ENCODE data around the gene PHACTR3.

The PHACTR3 gene

DNA sequence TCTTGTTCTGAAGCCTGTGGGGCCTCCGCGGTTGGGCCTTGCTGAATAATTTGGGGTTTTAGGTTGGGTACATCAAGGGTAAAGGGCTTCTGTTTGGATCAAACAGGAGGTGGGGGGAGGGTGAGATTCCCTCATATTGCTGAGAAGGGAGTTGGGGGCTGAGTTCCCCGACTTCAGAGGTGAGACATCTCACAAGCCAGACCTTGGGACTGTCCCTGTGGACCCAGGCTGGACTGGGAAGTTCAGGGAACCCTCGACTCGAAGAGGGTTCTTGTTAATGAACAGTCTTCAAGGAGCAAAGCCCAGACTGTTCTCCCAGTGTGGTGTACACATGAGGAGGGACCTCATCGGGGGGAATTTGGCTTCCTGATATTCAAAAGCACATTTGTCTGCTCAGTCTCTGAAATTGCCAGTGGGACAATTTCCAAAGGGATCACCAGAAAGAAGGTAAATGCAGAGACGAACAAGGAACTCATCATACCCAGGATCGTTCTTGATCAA lies 210.6 kb downstream of the PHACTR3 start:
- no peak for DNase-seq (ENCODE audit: low read depth, low spot score)

DNA sequence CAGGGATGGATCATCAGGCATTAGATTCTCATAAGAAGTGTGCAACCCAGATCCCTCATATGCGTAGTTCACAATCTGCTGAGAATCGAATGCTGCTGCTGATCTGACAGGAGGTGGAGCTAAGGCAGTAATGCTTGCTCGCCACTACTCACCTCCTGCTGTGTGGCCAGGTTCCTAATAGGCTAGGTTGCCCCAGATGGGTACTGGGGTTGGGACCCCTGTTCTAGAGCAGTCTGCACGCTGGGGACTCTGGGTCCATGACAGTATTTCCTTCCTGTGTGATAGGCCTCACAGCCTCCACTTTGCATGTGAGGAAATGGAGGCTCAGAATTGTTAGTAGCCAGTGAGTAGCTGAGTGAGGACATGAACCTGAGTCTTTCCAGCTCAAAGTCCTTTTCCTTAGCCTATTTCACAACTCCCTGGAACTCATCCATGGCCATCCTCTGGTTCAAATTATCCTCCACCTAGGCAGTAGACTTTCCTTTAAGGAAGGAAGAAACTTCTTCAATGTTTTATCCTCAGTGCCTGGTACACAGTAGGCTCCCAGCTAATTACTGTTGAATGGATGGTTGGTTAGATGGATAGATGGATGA lies 211.9 kb downstream of the PHACTR3 start:
- no peak for DNase-seq (ENCODE audit: low read depth, low spot score)

DNA sequence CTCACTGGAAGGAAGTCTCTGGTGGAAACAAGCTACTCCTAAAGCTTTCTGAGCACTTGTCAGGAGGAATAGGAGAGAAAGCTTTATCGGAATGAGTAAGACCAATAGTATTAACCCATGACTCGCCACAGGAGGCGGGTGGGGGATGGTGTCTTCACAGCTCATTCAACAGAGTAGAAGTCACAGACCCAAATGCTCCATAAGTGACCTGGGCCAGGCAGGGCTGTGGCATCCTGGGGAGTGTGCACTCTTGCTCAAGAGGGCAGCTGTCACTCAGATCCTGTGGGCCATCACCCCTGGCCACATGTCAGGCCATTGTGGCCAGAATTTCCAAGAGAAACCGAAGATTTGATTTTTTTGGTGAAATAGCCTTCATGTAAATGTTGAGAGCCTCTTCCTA lies 213.1 kb downstream of the PHACTR3 start:
- DNase-seq (ENCODE audit: low read depth, low spot score): no peak

DNA sequence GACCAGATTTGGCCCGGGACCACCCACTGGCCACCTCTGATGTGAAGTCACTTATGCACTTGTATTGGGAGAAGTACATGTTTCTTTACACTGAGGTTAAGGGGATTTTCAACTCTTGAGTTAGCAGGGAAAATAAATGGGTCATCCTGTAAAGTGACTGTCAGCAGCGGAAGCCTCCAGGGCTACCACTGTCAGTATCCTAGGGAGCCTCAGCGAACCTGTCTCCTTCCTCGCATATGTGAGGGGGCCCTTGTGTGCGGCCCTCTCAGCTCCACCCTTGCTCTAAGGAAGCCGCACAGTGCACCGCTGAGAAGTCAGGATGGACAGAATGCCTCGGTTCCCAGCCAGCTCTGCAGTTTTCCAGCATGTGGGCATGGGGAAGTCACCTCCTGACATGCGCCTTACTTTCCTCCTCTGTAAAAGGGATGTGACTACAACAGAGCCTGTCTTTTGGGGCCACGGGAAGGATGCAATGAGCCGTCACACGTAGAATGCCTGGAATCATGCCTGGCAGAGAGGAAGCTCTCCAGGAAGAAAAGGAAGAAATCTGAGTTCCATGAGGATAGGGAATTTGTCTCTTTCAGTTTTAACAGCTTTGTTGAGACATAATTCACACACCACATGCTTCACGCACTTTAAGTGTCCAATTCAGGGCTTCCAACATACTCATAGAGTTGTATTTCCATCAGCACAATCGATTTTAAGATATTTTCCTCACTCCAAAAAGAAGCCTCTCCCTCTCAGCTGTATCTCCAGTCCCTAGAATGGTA lies 213.7 kb downstream of the PHACTR3 start:
- no peak for DNase-seq (ENCODE audit: low read depth, low spot score)

DNA sequence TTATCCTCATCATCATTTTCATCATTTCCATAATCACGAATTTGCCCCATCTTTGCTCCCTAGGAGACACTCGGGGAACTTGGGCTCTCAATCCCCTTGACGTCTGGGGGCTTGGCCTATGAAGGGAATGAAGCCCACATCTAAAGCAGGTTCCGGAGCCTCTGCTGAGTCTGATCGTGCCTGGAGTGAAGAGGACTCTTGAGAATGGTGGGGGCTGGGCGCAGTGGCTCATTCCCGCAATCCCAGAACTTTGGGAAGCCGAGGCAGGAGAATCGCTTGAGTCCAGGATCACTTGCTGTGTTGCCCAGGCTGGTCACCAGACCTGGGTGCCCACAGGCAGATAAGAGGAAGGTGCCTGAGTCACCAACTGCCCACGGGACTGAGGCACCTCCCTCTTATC lies 214.6 kb downstream of the PHACTR3 start:
- DNase-seq (ENCODE audit: low read depth, low spot score): no peak

DNA sequence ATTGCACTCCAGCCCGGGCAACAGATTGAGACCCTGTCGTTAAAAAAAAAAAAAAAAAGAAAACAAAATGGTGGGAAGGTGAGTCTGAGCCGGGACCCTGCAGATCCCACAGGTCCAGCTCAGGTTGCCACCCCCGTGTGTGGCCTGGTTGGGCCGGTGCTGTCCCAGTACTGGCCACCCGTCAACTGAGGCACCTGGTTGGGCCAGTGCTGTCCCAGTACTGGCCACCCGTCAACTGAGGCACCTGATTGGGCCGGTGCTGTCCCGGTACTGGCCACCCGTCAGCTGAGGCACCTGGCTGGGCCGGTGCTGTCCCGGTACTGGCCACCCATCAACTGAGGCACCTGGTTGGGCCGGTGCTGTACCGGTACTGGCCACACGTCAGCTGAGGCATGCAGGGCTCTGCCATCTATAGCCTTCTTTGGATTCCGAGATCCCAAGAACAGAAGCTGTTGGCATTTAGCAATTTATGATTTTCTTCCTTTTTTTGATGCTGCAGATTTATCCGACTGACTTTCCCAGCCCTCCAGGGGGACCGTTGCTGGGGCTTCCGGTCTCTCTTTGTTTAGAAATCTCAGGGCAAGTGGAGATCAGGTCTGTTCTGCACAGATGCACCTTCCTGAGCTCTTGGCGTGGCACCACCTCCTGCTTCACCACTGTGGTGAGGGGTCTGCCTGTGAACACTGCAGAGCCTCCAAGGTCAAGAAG lies 215.3 kb downstream of the PHACTR3 start:
- DNase-seq (ENCODE audit: low read depth, low spot score): no peak

DNA sequence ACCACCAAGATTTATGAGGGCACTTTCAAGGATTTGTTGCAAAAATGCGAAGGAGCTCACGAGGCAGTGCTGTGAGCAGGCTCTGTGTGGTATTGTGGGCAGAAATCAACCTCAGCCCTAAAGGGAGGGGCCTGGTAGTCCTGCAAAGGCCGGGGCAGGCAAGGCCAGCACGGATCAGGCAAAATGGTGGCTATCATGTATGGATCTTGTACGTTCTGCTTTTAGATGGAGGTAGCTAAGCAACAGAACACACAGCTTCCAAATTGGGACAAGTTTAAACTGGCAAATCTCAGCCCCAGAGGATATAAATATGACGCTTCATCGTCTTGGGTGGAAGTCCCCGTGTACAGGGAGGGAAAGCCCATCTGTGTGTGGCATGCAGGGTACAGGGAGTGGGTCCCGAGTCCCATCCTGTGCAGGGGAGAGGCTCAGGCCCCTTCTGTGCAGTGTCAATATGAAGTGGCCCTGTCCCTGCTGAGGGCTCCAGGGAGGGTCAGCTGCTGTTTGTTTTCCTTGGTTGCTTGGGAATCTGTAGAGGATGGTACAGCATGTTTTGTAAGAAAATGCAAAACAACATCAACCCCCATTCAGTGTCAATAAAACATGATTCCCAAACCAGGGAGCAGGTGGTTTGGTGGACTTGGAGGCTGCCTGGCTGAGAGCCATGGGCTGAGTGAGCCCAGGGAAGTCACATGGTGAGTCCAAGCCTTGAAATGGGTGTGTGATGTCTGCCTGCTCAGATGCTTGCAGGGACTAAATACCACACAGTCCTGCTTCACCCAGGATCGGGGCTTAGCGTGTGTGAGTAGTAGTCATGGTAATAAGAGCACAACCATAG lies 216.1 kb downstream of the PHACTR3 start:
- no peak for DNase-seq (ENCODE audit: low read depth, low spot score)

DNA sequence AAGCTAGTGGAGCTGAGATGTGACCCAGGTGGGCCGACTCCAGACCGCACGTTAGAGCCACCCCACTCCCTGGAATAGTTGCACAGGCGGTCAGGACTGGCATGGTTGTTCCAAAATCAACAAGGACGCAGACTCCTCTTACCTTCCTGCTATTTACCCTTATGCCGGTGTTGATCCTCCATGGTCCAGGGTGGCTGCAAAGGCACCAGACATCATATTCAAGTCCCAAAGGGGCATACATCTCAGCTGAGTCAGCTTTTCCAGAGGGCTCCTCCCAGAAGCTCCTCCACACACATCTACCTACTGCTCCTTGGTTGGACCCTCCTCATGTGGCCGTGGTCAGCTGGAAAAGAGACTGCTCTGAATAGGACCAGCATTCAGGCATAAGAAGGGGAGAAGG lies 216.9 kb downstream of the PHACTR3 start:
- DNase-seq (ENCODE audit: low read depth, low spot score): no peak

DNA sequence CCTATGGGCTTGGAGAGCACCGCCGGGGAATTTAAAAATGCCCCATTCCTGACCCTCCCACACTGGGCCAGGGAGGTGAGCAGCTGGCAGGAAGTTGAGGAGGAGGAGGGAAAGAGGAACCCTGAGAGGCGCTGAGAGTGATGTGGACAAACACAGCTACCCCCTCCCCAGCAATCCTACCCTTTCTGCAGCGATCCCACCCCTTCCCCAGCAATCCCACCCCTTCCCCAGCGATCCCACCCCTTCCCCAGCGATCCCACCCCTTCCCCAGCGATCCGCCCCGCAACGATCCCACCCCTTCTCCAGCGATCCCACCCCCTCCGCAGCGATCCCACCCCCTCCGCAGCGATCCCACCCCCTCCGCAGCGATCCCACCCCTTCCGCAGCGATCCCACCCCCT lies 217.4 kb downstream of the PHACTR3 start:
- no peak for DNase-seq (ENCODE audit: low read depth, low spot score)

DNA sequence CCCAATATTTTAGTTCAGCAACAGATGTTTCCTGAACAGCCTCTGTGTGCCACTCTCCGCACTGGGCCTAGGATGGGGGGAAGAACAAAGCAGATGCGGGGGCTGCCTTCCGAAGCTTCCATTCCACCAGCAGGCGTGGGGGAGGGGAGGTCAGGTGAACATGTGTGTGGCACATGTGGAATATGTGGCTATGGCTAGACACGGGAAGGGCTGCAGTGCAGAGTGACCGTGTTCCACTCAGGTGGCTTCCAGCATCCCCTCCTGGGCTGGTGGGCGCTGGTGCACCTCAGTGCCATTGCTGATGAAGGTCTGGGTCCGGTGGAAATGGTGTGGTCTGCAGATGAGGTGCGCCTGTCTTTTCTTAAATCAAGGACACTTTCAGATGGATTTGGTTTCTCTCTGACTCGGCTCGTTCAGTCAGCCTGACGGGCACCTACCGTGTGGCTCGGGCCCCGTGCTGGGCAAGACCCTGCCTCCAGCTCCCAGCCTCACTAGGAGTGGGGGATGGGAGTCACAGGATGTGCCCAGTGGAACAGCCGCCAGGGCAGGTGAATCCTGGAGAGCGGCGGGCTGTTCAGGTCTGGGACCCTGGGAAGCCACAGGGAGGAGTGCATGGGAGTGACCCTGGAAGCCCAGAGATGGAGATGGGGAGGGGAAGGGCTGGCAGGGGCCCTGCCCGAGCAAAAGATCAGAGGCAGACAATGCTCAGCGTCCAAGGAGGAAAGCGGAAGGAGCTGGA lies 218.1 kb downstream of the PHACTR3 start:
- no peak for DNase-seq (ENCODE audit: low read depth, low spot score)

DNA sequence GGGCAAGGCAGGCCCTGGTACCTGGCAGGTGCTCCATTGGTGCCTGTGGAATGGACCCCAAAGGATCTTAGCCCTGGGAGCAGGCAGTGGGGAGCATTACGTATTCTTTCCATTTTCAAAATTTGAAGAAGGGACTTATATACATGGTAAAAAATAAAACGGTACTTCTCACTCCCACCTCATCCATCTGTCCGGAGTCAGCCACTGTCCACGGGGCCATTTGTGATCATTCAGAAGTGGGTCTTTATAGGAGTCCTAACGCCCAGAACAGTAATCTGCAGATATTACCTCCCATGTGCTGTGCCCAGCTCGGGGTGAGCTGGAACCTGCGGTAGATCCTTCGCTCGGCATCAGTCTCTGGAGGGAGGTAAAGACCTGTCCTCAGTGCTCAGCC lies 218.7 kb downstream of the PHACTR3 start:
- DNase-seq (ENCODE audit: low read depth, low spot score): no peak

DNA sequence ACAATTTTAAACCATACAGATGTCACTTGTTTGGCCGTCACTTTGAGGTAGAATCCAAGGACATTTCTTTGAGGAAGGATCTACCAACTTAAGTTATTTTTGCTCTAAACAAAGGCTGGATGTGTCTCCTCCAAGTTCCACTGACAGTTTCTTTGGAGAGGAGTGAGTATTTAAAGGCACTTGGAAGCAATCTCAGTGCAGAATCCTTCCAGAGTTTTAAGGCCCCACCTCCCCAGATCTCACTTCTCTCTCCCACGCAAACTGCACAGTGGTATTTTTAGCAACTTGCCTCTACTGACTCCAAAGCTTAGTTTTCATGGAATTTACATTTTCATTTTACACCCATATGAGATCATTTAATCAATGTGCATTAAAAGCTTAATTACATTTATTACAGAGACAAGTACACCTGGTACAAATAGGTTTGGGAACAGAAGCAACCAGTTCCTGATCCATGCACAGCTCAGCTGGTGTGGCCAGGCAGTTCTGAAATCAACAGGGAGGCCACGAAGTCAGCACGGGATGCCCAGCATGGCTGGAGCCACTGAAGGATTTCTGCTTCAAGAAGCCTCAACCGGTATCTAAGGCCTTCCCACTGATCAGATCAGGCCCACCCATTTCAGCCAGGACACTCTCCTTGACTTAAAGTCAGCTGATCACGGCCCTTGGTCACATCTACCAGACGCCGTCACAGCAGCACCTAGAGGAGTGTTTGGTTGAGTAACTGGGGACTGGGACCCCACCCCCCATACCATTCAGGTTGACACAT lies 219.3 kb downstream of the PHACTR3 start:
- no peak for DNase-seq (ENCODE audit: low read depth, low spot score)

DNA sequence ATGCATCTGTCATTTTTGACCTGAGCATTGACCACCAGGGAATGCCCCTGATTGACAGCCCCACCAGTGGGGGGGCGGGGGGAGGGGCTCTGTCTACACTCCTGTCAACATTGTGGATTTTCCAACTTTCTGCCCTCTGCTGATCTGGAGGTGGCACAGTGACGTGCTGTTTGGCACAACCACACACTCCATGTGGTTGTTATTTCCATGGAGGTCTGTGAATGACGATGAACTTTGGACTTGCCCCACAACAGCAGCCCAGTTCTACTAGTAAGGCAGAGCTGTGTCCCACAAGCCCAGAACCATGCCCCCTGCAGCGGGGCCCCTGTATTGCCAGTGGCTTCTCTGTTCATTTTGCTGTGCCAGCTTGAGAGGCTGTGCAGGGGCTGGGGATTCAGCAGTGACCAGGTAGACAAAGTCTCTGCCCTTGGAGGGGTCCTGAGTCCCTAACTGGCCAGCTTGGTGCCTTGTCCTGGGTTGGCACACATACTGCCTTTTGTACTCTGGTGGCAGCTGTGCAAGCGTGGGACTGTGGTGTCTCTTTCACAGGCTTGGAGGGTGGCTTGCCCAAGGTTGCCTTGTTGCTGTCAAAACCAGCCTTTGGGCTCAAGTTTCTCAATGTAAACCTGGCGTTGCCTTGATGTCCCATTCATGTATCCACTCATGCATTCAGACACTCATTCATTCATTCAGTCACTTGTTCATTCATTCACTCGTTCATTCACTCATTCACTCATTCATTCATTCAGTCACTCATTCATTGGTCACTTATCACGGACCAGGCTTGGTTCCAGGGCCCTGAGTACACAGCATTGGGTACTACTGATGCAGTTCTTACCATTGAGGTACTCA lies 220.6 kb downstream of the PHACTR3 start:
- DNase-seq (ENCODE audit: low read depth, low spot score): no peak

DNA sequence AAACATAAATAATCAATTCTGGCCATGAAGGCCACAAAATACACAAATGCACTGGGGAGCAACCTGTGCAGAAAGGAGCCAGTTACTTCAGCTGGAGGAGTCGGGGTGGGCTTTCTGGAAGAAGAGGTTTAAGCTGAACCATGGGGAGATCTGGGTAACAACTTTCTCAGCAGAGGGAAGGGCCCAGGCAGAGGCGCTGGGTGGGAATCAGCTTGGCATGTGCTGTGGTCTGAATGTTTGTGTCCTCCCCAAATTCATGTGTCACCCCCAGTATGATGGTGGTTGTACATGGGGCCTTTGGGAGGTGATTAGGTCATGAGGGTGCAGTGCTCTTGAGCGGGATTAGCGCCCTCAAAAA lies 221.2 kb downstream of the PHACTR3 start:
- no peak for DNase-seq (ENCODE audit: low read depth, low spot score)

DNA sequence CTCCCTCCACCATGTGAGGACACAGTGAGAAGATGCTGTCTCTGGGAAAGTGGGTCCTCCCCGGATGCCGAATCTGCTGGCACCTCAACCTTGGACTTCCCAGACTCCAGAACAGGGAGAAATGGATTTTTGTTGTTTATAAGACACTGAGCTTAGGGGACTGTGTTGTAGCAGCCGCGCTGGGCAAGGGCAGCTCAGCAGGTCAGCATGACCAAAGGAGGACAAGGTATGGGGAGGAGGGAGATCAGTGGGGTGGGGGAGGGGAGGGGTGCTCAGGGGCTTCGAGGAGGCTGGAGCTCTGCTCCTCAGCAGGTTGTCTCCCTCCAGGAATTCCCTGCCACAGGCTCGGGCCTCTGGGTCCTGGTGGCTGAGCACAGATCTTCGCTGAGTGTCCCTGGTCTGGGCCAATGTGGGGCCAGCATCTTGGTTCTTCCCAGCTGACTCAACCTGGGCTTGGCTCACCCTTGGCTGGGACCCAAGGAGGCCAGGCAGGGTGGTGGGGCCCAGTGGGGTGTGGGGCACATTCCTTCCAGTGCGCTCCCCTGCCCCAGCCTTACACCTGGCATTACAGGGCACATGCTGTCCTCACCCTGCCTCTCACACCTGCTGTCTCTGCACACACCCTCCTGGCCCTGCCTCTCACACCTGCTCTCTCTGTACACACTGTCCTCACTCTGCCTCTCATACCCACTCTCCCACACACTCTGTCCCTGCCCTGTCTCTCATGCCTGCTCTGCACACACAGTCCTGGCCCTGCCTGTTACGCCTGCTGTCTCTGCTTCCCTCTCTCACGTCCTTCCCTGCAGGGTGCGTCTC lies 221.8 kb downstream of the PHACTR3 start:
- no peak for DNase-seq (ENCODE audit: low read depth, low spot score)

DNA sequence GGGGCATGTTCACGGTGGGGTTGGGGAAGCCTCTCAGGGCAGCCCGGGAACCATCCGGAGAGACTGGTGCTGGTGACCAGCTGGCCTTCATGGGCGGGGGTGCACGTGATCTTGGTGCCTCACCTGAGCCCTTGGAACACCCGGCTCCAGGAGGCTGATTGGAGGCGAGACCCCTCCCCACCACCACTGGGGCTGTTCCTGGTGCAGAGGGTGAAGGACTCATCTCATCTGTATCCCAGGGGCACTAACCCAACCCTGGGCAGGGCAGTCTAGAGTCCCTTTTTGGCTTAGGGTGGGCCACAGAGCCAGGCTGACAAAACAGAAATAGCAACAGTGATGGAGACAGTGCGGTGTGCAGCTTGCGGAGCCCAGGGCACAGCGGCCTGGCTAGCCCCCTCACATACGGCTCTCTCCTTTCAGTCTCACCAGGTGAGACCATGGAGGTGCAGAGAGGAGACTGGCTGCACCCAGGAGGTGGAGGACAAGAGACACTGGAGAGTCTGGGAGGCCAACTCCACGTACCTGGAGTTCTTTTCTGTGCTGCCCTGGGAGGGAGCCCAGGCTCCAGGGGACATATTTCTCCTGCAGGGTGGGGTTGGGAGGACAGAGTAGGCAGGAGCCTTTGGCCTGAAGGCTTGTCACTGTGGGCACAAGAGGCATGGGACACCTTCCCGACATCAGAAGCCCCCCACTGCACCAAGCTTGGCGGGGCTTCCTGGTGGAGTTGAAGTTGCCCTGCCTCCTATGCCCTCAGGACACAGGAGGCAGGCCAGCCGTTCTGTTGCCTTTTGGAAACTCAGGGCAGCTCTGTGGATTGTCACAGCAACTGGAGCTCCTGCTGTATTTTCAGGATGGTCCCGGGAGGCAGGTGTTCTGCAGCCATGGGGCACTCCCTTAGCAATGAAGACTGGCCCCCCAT lies 223.1 kb downstream of the PHACTR3 start:
- no peak for DNase-seq (ENCODE audit: low read depth, low spot score)
